BLaER1 treated with 17β-estradiol and CSF1 and Interleukin-3, amounts not matched to agents 10 nM and 100 nM (cell line): ENCODE results near the gene CRAT.

Source experiments
- H3K27ac ChIP-seq, 11 experiments: shearing (Covaris generic); formaldehyde crosslinking; 2 replicates each; pipeline ENCODE4 v1.8.1; 2022
- H3K27me3 ChIP-seq, 11 experiments: shearing (Covaris generic); formaldehyde crosslinking; 2 replicates each; pipeline ENCODE4 v1.8.1; 2022
- H3K36me3 ChIP-seq, 11 experiments: shearing (Covaris generic); formaldehyde crosslinking; 2 replicates each; pipeline ENCODE4 v1.8.1; 2022
- H3K4me1 ChIP-seq, 10 experiments: shearing (Covaris generic); formaldehyde crosslinking; 2 replicates each; pipeline ENCODE4 v1.8.1; 2022
- H3K4me2 ChIP-seq, 11 experiments: shearing (Covaris generic); formaldehyde crosslinking; 2 replicates each; pipeline ENCODE4 v1.8.1; 2022
- H3K4me3 ChIP-seq, 10 experiments: shearing (Covaris generic); formaldehyde crosslinking; 2 replicates each; pipeline ENCODE4 v1.8.1; 2022
- H3K9ac ChIP-seq, 11 experiments: shearing (Covaris generic); formaldehyde crosslinking; 2 replicates each; pipeline ENCODE4 v1.8.1; 2022
- H3K9me3 ChIP-seq, 11 experiments: shearing (Covaris generic); formaldehyde crosslinking; replicated peaks in 1 of 11; 2 replicates each; pipeline ENCODE4 v1.8.1; 2022
- H4K20me1 ChIP-seq, 11 experiments: shearing (Covaris generic); formaldehyde crosslinking; 2 replicates each; pipeline ENCODE4 v1.8.1; 2022
- Cebpa-rat ChIP-seq, 11 experiments: shearing (Covaris generic); IDR thresholded peaks; 2 replicates each; pipeline ENCODE4 v1.8.1; 2022

The CRAT gene

DNA sequence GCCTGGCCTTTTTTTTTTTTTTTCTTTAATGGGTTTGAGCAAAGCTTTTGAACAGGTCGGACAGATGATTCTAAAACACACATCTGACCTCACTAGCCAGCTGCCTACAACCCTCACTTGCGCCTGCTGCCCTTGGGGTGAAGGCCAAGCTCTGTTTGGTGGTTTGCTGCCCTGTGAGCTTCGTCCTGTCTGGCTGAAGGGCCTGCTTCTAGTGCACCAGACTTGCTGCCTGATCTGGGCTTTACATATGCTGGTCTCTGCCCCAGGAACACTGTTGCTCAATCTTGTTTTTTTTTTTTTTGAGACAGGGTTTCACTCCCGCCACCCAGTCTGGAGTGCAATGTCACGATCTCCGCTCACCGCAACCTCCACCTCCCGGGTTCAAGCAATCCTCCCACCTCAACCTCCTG, 46.1 kb downstream of the CRAT start:
- TF ChIP-seq Cebpa-rat (IDR thresholded peaks at IDR 0.05): no peak
- no peak overlapping the region for H3K4me3 ChIP-seq
- peaks cover 69 to 83% (median 77%) of the 10 kb centered on the region in 11 experiments for H3K36me3 ChIP-seq
- H3K4me2 ChIP-seq: no peak overlapping the region
- no peak overlapping the region for H3K27ac ChIP-seq
- peaks cover 0 to 6% (median 0%) of the 10 kb centered on the region in 11 experiments; a peak in 3 of 22 replicates for H4K20me1 ChIP-seq
- H3K9ac ChIP-seq: no peak overlapping the region; a peak in 1 of 22 replicates
- no peaks in the 10 kb centered on the region for H3K9me3 ChIP-seq
- no peaks in the 10 kb centered on the region for H3K27me3 ChIP-seq
- H3K4me1 ChIP-seq: peaks cover 22 to 33% (median 25%) of the 10 kb centered on the region in 10 experiments

DNA sequence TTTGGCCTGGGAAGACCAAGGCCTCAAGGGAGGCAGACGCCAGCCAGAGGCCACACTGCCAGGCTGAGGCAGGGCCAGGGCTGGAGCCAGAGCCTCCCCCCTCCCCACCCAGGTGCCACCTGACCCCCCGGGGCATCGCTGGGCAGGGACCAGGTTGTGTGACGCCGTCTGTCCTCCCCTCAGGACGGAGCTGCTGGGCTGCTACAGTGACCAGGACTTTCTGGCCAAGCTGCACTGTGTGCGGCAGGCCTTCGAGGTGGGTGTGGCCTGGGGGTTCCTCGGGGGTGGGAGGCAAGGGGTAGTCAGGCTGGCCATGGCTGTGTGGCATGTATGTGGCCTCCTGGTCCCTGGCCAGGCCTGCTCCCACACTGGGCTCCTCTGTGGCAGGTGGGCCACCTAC, 47.5 kb downstream of the CRAT start:
- Histone ChIP-seq H3K9ac (no peak overlapping the region), H3K4me1 (peaks cover 10 to 33% (median 21%) of the 10 kb centered on the region in 10 experiments), H3K27ac (no peak overlapping the region), H3K36me3 (peaks cover 82 to 93% (median 85%) of the 10 kb centered on the region in 11 experiments), H3K27me3 (no peaks in the 10 kb centered on the region), H4K20me1 (peaks cover 0 to 10% (median 0%) of the 10 kb centered on the region in 11 experiments; a peak in 4 of 22 replicates), H3K9me3 (no peaks in the 10 kb centered on the region), H3K4me2 (no peak overlapping the region), H3K4me3 (no peak overlapping the region)
- TF ChIP-seq Cebpa-rat (IDR thresholded peaks at IDR 0.05): no peak

GRCh38 chr9:129060991-129061390, 49.6 kb downstream of the CRAT start:
- no peak overlapping the region for H3K27ac ChIP-seq
- no peak for TF ChIP-seq Cebpa-rat (IDR thresholded peaks at IDR 0.05)
- no peak overlapping the region for H3K4me2 ChIP-seq
- no peaks in the 10 kb centered on the region for H3K9me3 ChIP-seq
- peaks cover 80 to 100% (median 90%) of the 10 kb centered on the region in 11 experiments for H3K36me3 ChIP-seq
- no peak overlapping the region for H3K4me3 ChIP-seq
- H4K20me1 ChIP-seq: peaks cover 0 to 10% (median 0%) of the 10 kb centered on the region in 11 experiments; a peak in 4 of 22 replicates
- H3K4me1 ChIP-seq: peaks cover 0 to 32% (median 17%) of the 10 kb centered on the region in 10 experiments; a peak in 14 of 20 replicates
- no peak overlapping the region for H3K9ac ChIP-seq
- no peaks in the 10 kb centered on the region for H3K27me3 ChIP-seq

- no peak for TF ChIP-seq Cebpa-rat (IDR thresholded peaks at IDR 0.05)
- peaks cover 75 to 100% (median 85%) of the 10 kb centered on the region in 11 experiments for H3K36me3 ChIP-seq
- peaks cover 0 to 32% (median 17%) of the 10 kb centered on the region in 10 experiments; a peak in 14 of 20 replicates for H3K4me1 ChIP-seq
- no peaks in the 10 kb centered on the region for H3K27me3 ChIP-seq
- H3K9me3 ChIP-seq: no peaks in the 10 kb centered on the region
- no peak overlapping the region for H3K4me3 ChIP-seq
- peaks cover 0 to 10% (median 0%) of the 10 kb centered on the region in 11 experiments; a peak in 4 of 22 replicates for H4K20me1 ChIP-seq
- H3K4me2 ChIP-seq: peak overlapping the region in 5 of 11 experiments; percentile 44 to 75 (median 65); a peak in 7 of 22 replicates
- H3K27ac ChIP-seq: peak overlapping the region in 3 of 11 experiments; percentile 4 to 48 (median 38); a peak in 5 of 22 replicates
- peak overlapping the region in 3 of 11 experiments; percentile 11 to 30 (median 24); a peak in 2 of 22 replicates for H3K9ac ChIP-seq
Observed at GRCh38 chr9:129059796-129060785, 50.5 kb downstream of the CRAT start.

GRCh38 chr9:129058965-129059795, 51.4 kb downstream of the CRAT start:
- Histone ChIP-seq H4K20me1 (peaks cover 0 to 10% (median 0%) of the 10 kb centered on the region in 11 experiments; a peak in 4 of 22 replicates), H3K27ac (peak overlapping the region in 3 of 11 experiments; percentile 16 to 48 (median 38); a peak in 5 of 22 replicates), H3K4me2 (peak overlapping the region in 5 of 11 experiments; percentile 44 to 75 (median 65); a peak in 9 of 22 replicates), H3K9ac (peak overlapping the region in 6 of 11 experiments; percentile 11 to 48 (median 24); a peak in 5 of 22 replicates), H3K36me3 (peaks cover 76 to 100% (median 86%) of the 10 kb centered on the region in 11 experiments), H3K9me3 (no peaks in the 10 kb centered on the region), H3K27me3 (no peaks in the 10 kb centered on the region), H3K4me3 (no peak overlapping the region), H3K4me1 (peaks cover 0 to 32% (median 17%) of the 10 kb centered on the region in 10 experiments; a peak in 14 of 20 replicates)
- TF ChIP-seq Cebpa-rat (IDR thresholded peaks at IDR 0.05): no peak

DNA sequence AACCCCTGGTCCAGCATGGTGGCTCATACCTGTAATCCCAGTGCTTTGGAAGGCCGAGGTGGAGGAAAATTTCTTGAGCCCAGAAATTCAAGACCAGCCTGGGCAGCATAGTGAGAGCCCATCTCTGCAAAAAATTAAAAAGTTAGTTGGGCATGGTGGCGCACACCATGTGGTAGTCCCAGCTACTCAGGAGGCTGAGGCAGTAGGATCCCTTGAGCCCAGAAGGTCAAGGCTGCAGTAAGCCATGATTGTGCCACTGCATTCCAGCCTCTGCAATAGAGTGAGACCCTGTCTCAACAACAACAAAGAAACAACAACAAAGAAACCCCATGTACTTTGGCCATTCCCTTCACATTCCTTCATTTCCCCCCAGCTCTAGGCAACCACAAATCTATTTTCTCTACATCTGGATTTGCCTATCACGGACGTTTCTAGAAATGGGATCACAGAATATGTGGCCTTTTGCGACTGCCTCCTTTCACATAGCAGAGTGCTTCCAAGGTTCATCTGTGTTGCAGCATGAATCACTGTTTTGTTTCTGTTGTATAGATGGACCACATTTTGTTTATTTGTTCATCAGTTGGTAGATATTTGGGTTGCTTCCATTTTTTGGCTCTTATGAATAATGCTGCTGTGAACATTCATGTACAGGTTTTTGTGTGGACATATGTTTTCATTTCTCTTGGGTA, 56.3 kb downstream of the CRAT start:
- H3K36me3 ChIP-seq: peaks cover 73 to 100% (median 86%) of the 10 kb centered on the region in 11 experiments
- H4K20me1 ChIP-seq: peaks cover 0 to 5% (median 0%) of the 10 kb centered on the region in 11 experiments; a peak in 5 of 22 replicates
- TF ChIP-seq Cebpa-rat (IDR thresholded peaks at IDR 0.05): no peak
- no peaks in the 10 kb centered on the region for H3K27me3 ChIP-seq
- no peak overlapping the region for H3K27ac ChIP-seq
- H3K9ac ChIP-seq: no peak overlapping the region
- no peaks in the 10 kb centered on the region for H3K9me3 ChIP-seq
- H3K4me2 ChIP-seq: no peak overlapping the region
- peaks cover 0 to 21% (median 14%) of the 10 kb centered on the region in 10 experiments; a peak in 14 of 20 replicates for H3K4me1 ChIP-seq
- no peak overlapping the region for H3K4me3 ChIP-seq

DNA sequence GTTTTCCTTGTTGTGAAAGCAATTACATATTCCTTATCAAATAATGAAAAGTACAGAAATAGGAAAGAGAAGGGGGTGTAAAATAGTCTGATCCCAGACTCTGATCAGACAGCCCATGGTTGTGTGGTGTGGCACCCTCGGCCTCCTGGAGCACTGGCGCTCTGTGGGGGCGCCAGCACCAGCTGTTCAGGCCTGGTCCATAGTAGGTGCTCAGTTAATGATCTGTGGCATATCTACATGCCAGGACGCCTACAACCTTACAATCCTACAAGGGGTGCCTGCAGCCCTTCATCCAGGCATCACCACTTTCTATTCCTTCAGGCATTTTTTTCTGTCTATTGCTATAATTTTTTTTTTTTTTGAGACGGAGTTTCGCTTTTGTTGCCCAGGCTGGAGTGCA, 57.6 kb downstream of the CRAT start:
- H3K9ac ChIP-seq: no peak overlapping the region
- no peak overlapping the region for H3K4me3 ChIP-seq
- H3K9me3 ChIP-seq: no peaks in the 10 kb centered on the region
- peaks cover 0 to 8% (median 6%) of the 10 kb centered on the region in 10 experiments; a peak in 14 of 20 replicates for H3K4me1 ChIP-seq
- no peaks in the 10 kb centered on the region for H3K27me3 ChIP-seq
- no peak for TF ChIP-seq Cebpa-rat (IDR thresholded peaks at IDR 0.05)
- H3K4me2 ChIP-seq: no peak overlapping the region
- peaks cover 80 to 100% (median 91%) of the 10 kb centered on the region in 11 experiments for H3K36me3 ChIP-seq
- H3K27ac ChIP-seq: no peak overlapping the region
- H4K20me1 ChIP-seq: peaks cover 0 to 12% (median 0%) of the 10 kb centered on the region in 11 experiments; a peak in 5 of 22 replicates

DNA sequence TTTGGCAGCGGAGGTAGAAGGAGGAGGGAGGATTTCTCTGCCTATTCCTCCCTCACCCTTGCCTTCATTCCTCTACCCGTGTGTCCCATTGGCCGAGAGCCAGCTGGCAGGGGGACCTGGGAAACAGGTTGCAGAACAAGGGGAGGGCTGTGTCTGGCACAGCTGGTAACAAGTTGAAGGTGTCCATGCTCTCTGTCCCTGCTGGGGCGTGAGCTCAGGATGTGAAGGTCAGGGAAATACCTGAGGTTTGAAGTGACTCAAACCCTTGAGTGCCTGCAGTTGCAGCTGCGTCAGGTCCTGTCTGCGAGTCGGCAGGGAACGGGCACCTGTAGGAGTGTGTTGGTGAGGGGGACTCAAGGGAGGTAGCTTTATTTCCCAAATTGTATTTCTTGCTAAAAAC, 58.0 kb downstream of the CRAT start:
- H3K4me2 ChIP-seq: no peak overlapping the region
- TF ChIP-seq Cebpa-rat (IDR thresholded peaks at IDR 0.05): no peak
- H3K36me3 ChIP-seq: peaks cover 84 to 100% (median 94%) of the 10 kb centered on the region in 11 experiments
- no peaks in the 10 kb centered on the region for H3K27me3 ChIP-seq
- no peak overlapping the region for H3K4me3 ChIP-seq
- H3K27ac ChIP-seq: no peak overlapping the region
- no peak overlapping the region for H3K9ac ChIP-seq
- H3K4me1 ChIP-seq: peaks cover 0 to 4% (median 1%) of the 10 kb centered on the region in 10 experiments; a peak in 9 of 20 replicates
- no peaks in the 10 kb centered on the region for H3K9me3 ChIP-seq
- peaks cover 0 to 12% (median 0%) of the 10 kb centered on the region in 11 experiments; a peak in 5 of 22 replicates for H4K20me1 ChIP-seq
